Mucosa of gallbladder (tissue), 1 donor: ENCODE data around the gene TAX1BP1. TPM values are rescaled to one million over a fixed set of nuclear protein-coding genes. Genes with fewer than 3 reads are reported as not detected.

Experiments used
- DNase-seq: peaks from one replicate; pipeline ENCODE4 v3.0.0-alpha.2; 2020; ENCODE audit warnings: low spot score
- total RNA-seq: library from RNA; stranded (reverse); gene quantifications from one replicate; pipeline ENCODE4 v1.2.1, GENCODE V29; 2021
- donor health status: DM: no; HTN: no; CAD: no.

The TAX1BP1 gene
- total RNA-seq, 1 donor from 2014 or later: 159 TPM

DNA sequence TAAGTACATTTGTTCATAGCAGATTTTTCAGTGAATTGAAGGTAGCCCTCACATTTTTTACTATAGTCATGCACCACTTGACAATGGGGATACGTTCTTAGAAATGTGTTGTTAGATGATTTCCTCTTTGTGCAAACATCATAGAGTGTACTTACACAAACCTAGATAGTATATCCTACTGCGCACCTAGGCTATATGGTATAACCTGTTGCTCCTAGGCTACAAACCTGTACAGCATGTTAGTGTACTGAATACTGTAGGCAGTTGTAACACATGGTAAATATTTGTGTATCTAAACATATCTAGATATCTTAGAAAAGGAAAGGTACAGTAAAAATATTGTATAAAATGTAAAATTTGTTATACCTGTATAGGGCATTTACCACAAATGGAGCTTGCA, 41.2 kb downstream of the TAX1BP1 start:
- no peak for DNase-seq

GRCh38 chr7:27782849-27783248, 42.9 kb downstream of the TAX1BP1 start:
- no peak for DNase-seq

GRCh38 chr7:27784399-27785053, 44.6 kb downstream of the TAX1BP1 start:
- DNase-seq: no peak

- no peak for DNase-seq
These were observed 48.5 kb downstream of the TAX1BP1 start for GRCh38 chr7:27788437-27788836.

- no peak for DNase-seq
These were observed 53.8 kb downstream of the TAX1BP1 start for GRCh38 chr7:27793780-27794179.

GRCh38 chr7:27795977-27796376, 56.0 kb downstream of the TAX1BP1 start:
- DNase-seq: no peak

GRCh38 chr7:27799212-27799611, 59.2 kb downstream of the TAX1BP1 start:
- DNase-seq: no peak

- no peak for DNase-seq
These were observed 63.0 kb downstream of the TAX1BP1 start for GRCh38 chr7:27802999-27803398.

DNA sequence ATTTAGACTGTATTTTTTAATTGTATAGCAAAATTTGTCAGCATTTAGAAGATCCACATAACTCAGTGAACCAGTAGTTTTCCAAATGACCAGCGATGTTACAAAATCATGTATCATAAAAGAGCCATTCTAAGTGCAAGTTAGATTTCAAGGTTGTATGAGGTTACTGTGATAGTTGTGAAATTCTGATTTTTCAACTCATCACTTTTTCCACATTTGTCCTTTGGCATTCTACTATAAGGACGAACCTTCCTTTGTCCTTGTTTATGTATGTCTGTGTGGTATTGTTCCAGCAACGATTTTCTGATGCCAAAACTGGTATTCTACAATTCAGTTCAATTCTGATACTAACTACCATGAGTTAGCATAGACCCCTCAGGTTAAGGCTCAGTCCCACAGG, 64.2 kb downstream of the TAX1BP1 start:
- DNase-seq: no peak

GRCh38 chr7:27808626-27809025, 68.7 kb downstream of the TAX1BP1 start:
- no peak for DNase-seq

- DNase-seq: no peak
These were observed 70.2 kb downstream of the TAX1BP1 start for GRCh38 chr7:27810186-27810585.

GRCh38 chr7:27812706-27813105, 72.7 kb downstream of the TAX1BP1 start:
- no peak for DNase-seq

DNA sequence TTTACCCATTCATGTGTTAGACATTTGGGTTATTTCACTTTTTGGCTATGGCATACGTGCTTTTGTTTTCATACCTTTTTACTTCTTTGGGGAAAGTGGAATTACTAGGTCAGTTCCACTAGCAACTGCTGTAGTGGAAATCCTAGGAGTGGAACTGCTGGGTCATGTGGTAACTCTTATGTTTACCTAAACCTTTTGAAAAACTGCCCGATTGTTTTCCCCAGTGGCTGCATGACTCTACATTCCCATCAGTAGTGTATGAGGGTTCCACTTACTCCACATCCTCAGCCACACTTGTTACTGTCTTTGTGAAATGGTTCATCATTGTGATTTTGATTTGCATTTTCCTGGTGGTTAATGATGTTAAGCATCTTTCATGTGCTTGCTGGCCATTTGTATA, 82.3 kb downstream of the TAX1BP1 start:
- no peak for DNase-seq

DNA sequence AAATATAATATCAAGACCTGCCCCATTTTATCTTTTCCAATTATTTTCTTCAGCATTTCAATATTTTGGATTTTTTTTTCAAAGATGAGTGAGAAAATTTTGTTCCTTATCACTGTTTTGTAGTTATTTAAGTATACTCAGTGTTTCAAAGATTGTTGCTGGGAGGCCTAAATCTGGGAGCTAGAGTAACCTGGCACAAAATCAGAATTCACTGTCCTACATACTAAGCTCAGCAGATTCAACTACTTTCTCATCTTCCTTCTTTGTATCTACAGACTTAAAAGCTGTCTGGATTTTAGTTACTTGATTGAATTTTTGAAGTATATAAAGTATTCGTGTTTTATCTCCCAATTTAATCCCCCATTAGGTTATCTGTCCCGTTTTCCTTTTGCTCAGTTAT, 85.9 kb downstream of the TAX1BP1 start:
- no peak for DNase-seq

DNA sequence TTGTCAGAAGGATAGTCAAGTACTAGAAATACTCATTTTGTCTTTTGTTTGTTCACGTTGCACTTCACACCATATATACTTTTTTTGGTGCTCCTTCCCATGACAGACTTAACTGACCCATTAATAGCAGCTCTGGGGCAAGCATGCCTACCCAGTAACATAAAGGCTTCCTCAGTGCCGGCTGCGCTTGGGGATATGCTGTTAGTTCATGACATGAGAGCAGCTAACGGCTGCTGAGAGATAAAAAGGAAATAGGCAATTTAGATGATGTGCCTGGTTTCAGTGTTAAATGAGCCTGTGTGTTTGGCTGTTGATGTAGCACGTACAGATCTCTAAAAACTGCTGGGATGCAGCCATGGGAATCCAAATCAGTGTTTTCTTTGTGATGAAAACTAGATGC, 86.4 kb downstream of the TAX1BP1 start:
- DNase-seq: no peak

GRCh38 chr7:27834179-27834921, 94.4 kb downstream of the TAX1BP1 start:
- DNase-seq: no peak

DNA sequence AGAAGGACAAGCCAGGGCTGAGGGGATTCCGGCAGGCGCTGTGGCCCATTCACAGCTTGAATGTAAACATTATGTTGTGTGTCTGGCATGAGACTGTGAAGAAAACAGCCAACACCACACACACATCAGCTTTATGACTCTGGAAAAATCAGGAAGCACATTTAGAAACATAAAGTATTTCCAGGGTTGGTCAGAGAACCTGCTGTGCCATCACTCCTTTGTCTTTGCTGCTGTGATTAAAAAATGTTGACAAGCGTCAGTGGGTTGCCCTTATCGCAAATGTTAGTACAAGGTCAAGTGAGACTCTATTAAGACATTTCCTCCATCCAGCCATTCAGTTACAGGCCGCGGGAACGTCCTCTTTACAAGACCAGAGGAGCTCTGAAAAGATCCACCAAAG, 95.4 kb downstream of the TAX1BP1 start:
- no peak for DNase-seq

- no peak for DNase-seq
These were observed 96.6 kb downstream of the TAX1BP1 start for GRCh38 chr7:27836536-27836935.

- no peak for DNase-seq
These were observed 99.1 kb downstream of the TAX1BP1 start for GRCh38 chr7:27839099-27839498.

DNA sequence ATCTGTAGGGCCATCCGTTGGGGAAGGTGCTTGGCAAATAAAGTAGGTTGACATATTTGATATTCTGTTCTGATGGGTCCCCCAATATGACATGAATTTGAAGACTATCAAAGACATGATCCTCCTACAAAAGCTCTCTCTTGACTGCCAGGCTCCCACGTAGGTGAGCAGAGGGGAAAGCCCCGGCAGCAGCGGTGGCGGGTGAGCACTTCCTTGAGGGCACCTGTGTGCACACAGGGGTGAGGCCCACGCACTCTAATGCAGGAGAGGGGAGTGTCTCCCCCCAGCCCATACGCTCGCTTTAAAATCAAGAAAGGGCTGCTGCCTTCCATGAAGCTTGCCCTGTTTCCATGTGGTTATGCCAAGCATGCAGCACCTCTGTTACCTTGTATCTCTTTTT, 100.4 kb downstream of the TAX1BP1 start:
- no peak for DNase-seq

GRCh38 chr7:27840760-27841364, 100.9 kb downstream of the TAX1BP1 start:
- no peak for DNase-seq

DNA sequence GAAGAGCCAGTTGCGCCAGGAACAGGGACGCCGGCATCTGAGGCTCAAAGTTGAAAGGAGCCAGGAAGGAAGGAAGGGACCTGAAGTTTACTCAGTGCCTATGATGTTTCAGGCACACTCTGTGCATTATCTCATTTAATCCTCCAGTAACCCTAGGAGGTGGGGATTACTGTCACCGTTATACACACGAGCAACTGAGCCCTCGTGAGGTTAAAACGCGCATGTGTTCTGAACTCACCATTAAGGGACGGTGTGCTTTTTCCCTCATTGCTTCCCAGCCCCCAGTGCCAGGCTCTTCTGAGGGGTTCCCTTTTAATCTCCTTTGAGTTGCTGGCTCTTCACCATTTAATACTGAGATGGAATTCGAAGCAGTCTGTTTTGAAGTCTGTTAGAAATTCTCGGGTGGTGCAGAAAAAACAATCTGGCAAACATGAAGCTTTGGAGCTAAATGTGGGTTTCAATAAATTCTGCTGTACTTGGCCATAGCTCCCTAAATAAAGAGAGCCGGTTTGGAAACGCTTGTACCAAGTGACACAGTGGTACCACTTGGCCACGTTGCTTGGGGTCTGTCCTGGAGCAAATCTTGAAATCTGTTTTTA, 102.2 kb downstream of the TAX1BP1 start:
- DNase-seq: no peak

GRCh38 chr7:27842851-27843250, 102.9 kb downstream of the TAX1BP1 start:
- no peak for DNase-seq
